Measurements from ENCODE around the gene C6orf136. TPM values are rescaled to one million over a fixed set of nuclear protein-coding genes. Genes with fewer than 3 reads are reported as not detected.
A peak's percentile ranks its signal among the peaks of the same experiment; 100 is the strongest.

Gene C6orf136
- total RNA-seq, 1 donor from 2014 or later = 21.6 TPM

- DNase-seq (no peak), ATAC-seq (ENCODE audit: low read depth) (no peak)
- Mint-ChIP-seq H3K36me3 (ENCODE audit: low read depth) (peaks cover 59% of the 10 kb centered on the region), H3K4me3 (peak overlapping the region; percentile 92), H3K4me1 (peaks cover 82% of the 10 kb centered on the region), H3K27ac (peak overlapping the region; percentile 99), H3K27me3 (no peaks in the 10 kb centered on the region), H3K9me3 (no peaks in the 10 kb centered on the region)
- intact Hi-C loops (cut with micrococcal nuclease) = loop anchor here (2.0 to 10.0 kb wide), 4 partner anchors 67 to 881 kb away; partner anchors contain the start of genes GTF2H4, MRPS18B, PPP1R10 and TRIM26
- TF ChIP-seq CTCF (IDR thresholded peaks at IDR 0.05) = no peak
- ChIA-PET POLR2A (interaction anchor here (0.7 to 15.3 kb wide), 9 partner anchors 8 to 519 kb away, joined by 3 to 697 read pairs (median 4); partner anchors contain the start of genes ABCF1, MDC1, MRPS18B and PPP1R10), CTCF (interaction anchor here (1.0 to 15.7 kb wide), 2 partner anchors 12 to 44 kb away, joined by 4 to 576 read pairs; partner anchors contain the start of genes DHX16 and TUBB)
These were observed 37.0 kb downstream of the C6orf136 start for GRCh38 chr6:30683980-30684338.

GRCh38 chr6:30684386-30685156, 37.6 kb downstream of the C6orf136 start:
- H3K4me1 Mint-ChIP-seq = peaks cover 82% of the 10 kb centered on the region
- H3K36me3 Mint-ChIP-seq (ENCODE audit: low read depth) = peaks cover 54% of the 10 kb centered on the region
- peak overlapping the region; percentile 99 for H3K27ac Mint-ChIP-seq
- intact Hi-C loops (cut with micrococcal nuclease) = loop anchor here (5.0 to 10.0 kb wide), 3 partner anchors 223 to 880 kb away; partner anchors contain the start of genes GTF2H4 and TRIM26
- ChIA-PET CTCF (interaction anchor here (1.0 to 15.7 kb wide), 2 partner anchors 12 to 44 kb away, joined by 4 to 576 read pairs; partner anchors contain the start of genes DHX16 and TUBB), POLR2A (interaction anchor here (0.5 to 15.3 kb wide), 7 partner anchors 9 to 168 kb away, joined by 3 to 697 read pairs (median 5); partner anchors contain the start of genes ABCF1, MDC1, MRPS18B and PPP1R10)
- TF ChIP-seq CTCF (IDR thresholded peaks at IDR 0.05) = no peak
- H3K9me3 Mint-ChIP-seq = no peaks in the 10 kb centered on the region
- no peak for DNase-seq
- peak overlapping the region; percentile 92 for H3K4me3 Mint-ChIP-seq
- no peaks in the 10 kb centered on the region for H3K27me3 Mint-ChIP-seq
- ATAC-seq (ENCODE audit: low read depth) = no peak

- DNase-seq (no peak), ATAC-seq (ENCODE audit: low read depth) (no peak)
- Mint-ChIP-seq H3K4me1 (peaks cover 82% of the 10 kb centered on the region), H3K36me3 (ENCODE audit: low read depth) (peaks cover 46% of the 10 kb centered on the region), H3K27me3 (no peaks in the 10 kb centered on the region), H3K4me3 (peak overlapping the region; percentile 92), H3K27ac (peak overlapping the region; percentile 99), H3K9me3 (no peaks in the 10 kb centered on the region)
- TF ChIP-seq CTCF (IDR thresholded peaks at IDR 0.05) = no peak
- POLR2A ChIA-PET = interaction anchor here (0.5 to 15.3 kb wide), 11 partner anchors 10 to 1512 kb away, joined by 3 to 697 read pairs (median 5); partner anchors contain the start of genes ABCF1, DDR1, MDC1 and MRPS18B
- CTCF ChIA-PET = interaction anchor here (1.0 to 15.7 kb wide), 2 partner anchors 13 to 43 kb away, joined by 4 to 576 read pairs; partner anchors contain the start of genes DHX16 and TUBB
- intact Hi-C loops (cut with micrococcal nuclease) = loop anchor here (2.0 to 10.0 kb wide), 2 partner anchors 13 to 879 kb away; partner anchors contain the start of gene DHX16
These were observed 38.5 kb downstream of the C6orf136 start for GRCh38 chr6:30685157-30686008.

GRCh38 chr6:30686009-30686907, 39.3 kb downstream of the C6orf136 start, which contains the start of gene PPP1R18:
TSS of gene PPP1R18 (minus strand) at chr6:30686645. CDS start at chr6:30686018, 627 bp downstream.
- peak; percentile 69 for DNase-seq

More at GRCh38 chr6:30686009-30686907, 39.3 kb downstream of the C6orf136 start, which contains the start of gene PPP1R18:
- Mint-ChIP-seq H3K4me1 (peaks cover 81% of the 10 kb centered on the region), H3K27me3 (no peaks in the 10 kb centered on the region), H3K36me3 (ENCODE audit: low read depth) (peaks cover 43% of the 10 kb centered on the region), H3K27ac (peak within 1 kb of the TSS; percentile 99), H3K4me3 (peak within 1 kb of the TSS; percentile 92), H3K9me3 (no peaks in the 10 kb centered on the region)
- intact Hi-C loops (cut with micrococcal nuclease) = loop anchor here (2.0 to 10.0 kb wide), 2 partner anchors 13 to 879 kb away; partner anchors contain the start of gene DHX16
- ATAC-seq (ENCODE audit: low read depth) = peak; percentile 28
- no peak for TF ChIP-seq CTCF (IDR thresholded peaks at IDR 0.05)
- POLR2A ChIA-PET = interaction anchor here (0.8 to 15.3 kb wide), 6 partner anchors 15 to 72 kb away, joined by 5 to 697 read pairs (median 34); partner anchors contain the start of genes MDC1 and TUBB
- CTCF ChIA-PET = interaction anchor here (15.7 kb wide), 1 partner anchor 42 kb away, joined by 576 read pairs; the partner anchor contains the start of gene TUBB
